Endothelial cell of umbilical vein (primary cell): ENCODE data around the gene IFIT3. TPM values are rescaled to one million over a fixed set of nuclear protein-coding genes. Genes with fewer than 3 reads are reported as not detected.

Experiments
- BruUV-seq: library from RNA; stranded (reverse); fragments of 400-500 nt; replicated peaks from 2 replicates; lab custom pipeline; 2021; lab: Mats Ljungman, UMichigan
- CTCF ChIA-PET: fragments of 300-600, 350-600 bp; sonication (Branson Sonifier 250); formaldehyde crosslinking; loops from one replicate; lab custom pipeline; 2021; ENCODE audit warnings: antibody characterized with exemption, inconsistent platforms; lab: Charles Lee
- POLR2A ChIA-PET: fragments of 300-600, 350-600 bp; sonication (Branson Sonifier 250); formaldehyde crosslinking; loops from one replicate; lab custom pipeline; 2021; ENCODE audit warnings: antibody characterized with exemption, inconsistent platforms; lab: Charles Lee
- DNase-seq: peaks from one replicate; pipeline ENCODE4 v3.0.0-alpha.2; 2011; ENCODE audit warnings: low read depth, low spot score
- FAIRE-seq: peaks from 2 replicates; lab custom pipeline; 2011; peaks lifted over from hg19 to GRCh38; lab: Jason Lieb, UNC
- H2AFZ ChIP-seq: 2 replicates; pipeline ENCODE4 v1.6.0; 2012; ENCODE audit warnings: low read depth, low read length, control low read depth, inconsistent platforms
- H3K27ac ChIP-seq: 2 replicates; pipeline ENCODE4 v1.5.1; 2011; ENCODE audit warnings: low read depth, mild to moderate bottlenecking, control low read depth, low read length, moderate library complexity; ENCODE audit not compliant: insufficient read depth
- H3K27me3 ChIP-seq, 2 experiments: 2 replicates each; pipeline versions ENCODE4 v1.6.0 to v1.6.1; 2011; ENCODE audit warnings: low read length in 2 of 2, mixed read lengths in 1 of 2; ENCODE audit not compliant: control insufficient read depth in 2 of 2, insufficient read depth in 2 of 2
- H3K36me3 ChIP-seq, 2 experiments: 2 replicates in 1 of 2; 3 replicates in 1 of 2; pipeline ENCODE4 v1.5.1; 2011; ENCODE audit warnings: low read length in 2 of 2, mild to moderate bottlenecking in 1 of 2, moderate library complexity in 1 of 2; ENCODE audit not compliant: control insufficient read depth in 2 of 2, insufficient read depth in 2 of 2; ENCODE audit errors: extremely low read depth in 1 of 2
- H3K4me1 ChIP-seq: 3 replicates; pipeline ENCODE4 v1.5.1; 2011; ENCODE audit warnings: mild to moderate bottlenecking, low read length; ENCODE audit not compliant: control insufficient read depth, insufficient read depth; ENCODE audit errors: extremely low read depth
- H3K4me2 ChIP-seq: 2 replicates; pipeline ENCODE4 v1.6.1; 2011; ENCODE audit warnings: low read length, control low read depth, mixed read lengths; ENCODE audit not compliant: insufficient read depth
- H3K4me3 ChIP-seq, 3 experiments: fragments of 200-600 bp in 1 of 3; sonication (generic), shearing (Covaris generic) in 1 of 3; replicated peaks in 1 of 3; 2 replicates each; pipeline ENCODE4 v1.5.1; 2011 to 2016; ENCODE audit warnings: control low read depth in 3 of 3, low read length in 3 of 3, mild to moderate bottlenecking in 2 of 3, inconsistent platforms in 1 of 3, low read depth in 1 of 3, moderate library complexity in 1 of 3; ENCODE audit not compliant: insufficient read depth in 1 of 3
- H3K79me2 ChIP-seq: 2 replicates; pipeline ENCODE4 v1.6.0; 2012; ENCODE audit warnings: low read length, inconsistent platforms; ENCODE audit not compliant: control insufficient read depth, insufficient read depth
- H3K9ac ChIP-seq: replicated peaks from 2 replicates; pipeline ENCODE3; 2011; ENCODE audit warnings: low read length, control low read depth; ENCODE audit not compliant: insufficient read depth; ENCODE audit errors: extremely low read depth
- H3K9me1 ChIP-seq: replicated peaks from 3 replicates; pipeline ENCODE4 v1.6.0; 2011; ENCODE audit warnings: mild to moderate bottlenecking, low read length; ENCODE audit not compliant: control insufficient read depth, insufficient read depth; ENCODE audit errors: extremely low read depth
- H3K9me3 ChIP-seq: replicated peaks from 2 replicates; pipeline ENCODE4 v1.5.1; 2012; ENCODE audit warnings: low read length, inconsistent platforms; ENCODE audit not compliant: control insufficient read depth, insufficient read depth
- H4K20me1 ChIP-seq: replicated peaks from 2 replicates; pipeline ENCODE3; 2011; ENCODE audit warnings: mild to moderate bottlenecking, low read length; ENCODE audit not compliant: control insufficient read depth, insufficient read depth; ENCODE audit errors: extremely low read depth
- EZH2 ChIP-seq: IDR thresholded peaks from 2 replicates; pipeline ENCODE4 v1.6.1; 2012; ENCODE audit warnings: borderline replicate concordance, low read depth, mild to moderate bottlenecking, moderate library complexity, low read length, inconsistent platforms; ENCODE audit not compliant: severe bottlenecking
- FOS ChIP-seq: IDR thresholded peaks from 2 replicates; pipeline ENCODE4 v1.6.1; 2011; ENCODE audit warnings: mild to moderate bottlenecking, low read length, moderate library complexity, borderline replicate concordance; ENCODE audit not compliant: insufficient read depth
- GATA2 ChIP-seq: IDR thresholded peaks from 2 replicates; pipeline ENCODE4 v1.7.0; 2011; ENCODE audit warnings: low read depth, mild to moderate bottlenecking, moderate library complexity, mixed read lengths, low read length; ENCODE audit not compliant: insufficient read length, insufficient read depth
- JUN ChIP-seq: IDR thresholded peaks from 2 replicates; pipeline ENCODE4 v1.6.1; 2011; ENCODE audit warnings: borderline replicate concordance, low read depth; ENCODE audit not compliant: insufficient read length, insufficient read depth
- MYC ChIP-seq: IDR thresholded peaks from one replicate; pipeline ENCODE4 v1.6.1; 2011; ENCODE audit warnings: mild to moderate bottlenecking, low read depth, low read length
- POLR2A ChIP-seq: IDR thresholded peaks from 2 replicates; pipeline ENCODE4 v1.6.1; 2012; ENCODE audit warnings: low read depth, mild to moderate bottlenecking, control low read depth, low read length
- POLR2AphosphoS5 ChIP-seq: IDR thresholded peaks from 2 replicates; pipeline ENCODE4 v1.6.1; 2012; ENCODE audit warnings: low read depth, mild to moderate bottlenecking, control low read depth, low read length, moderate library complexity; ENCODE audit not compliant: insufficient read depth
- dilution Hi-C: fragments of 300-500 bp; cut with MboI; formaldehyde crosslinking; loops from one replicate; pipeline ENCODE4 v1.15.0; 2019; ENCODE audit warnings: low sequenced_read_pairs; ENCODE audit not compliant: extremely low pct_ligation_motif_present
- intact Hi-C: fragments of 100-400 bp; cut with micrococcal nuclease; formaldehyde crosslinking; loops from one replicate; pipeline ENCODE4 v1.10.0; 2022
- polyA plus RNA-seq, 4 experiments: library from polyadenylated mRNA; depleted of rRNA in 3 of 4; stranded (reverse) in 3 of 4; unstranded in 1 of 4; fragments of >200 nt; gene quantifications; 2 replicates each; pipeline versions ENCODE4 v1.2.1 to v1.2.3, GENCODE V29; 2011 to 2012; ENCODE audit warnings: missing spikeins in 1 of 4
- total RNA-seq: library from RNA; stranded (reverse); gene quantifications from 2 replicates; pipeline ENCODE4 v1.2.3, GENCODE V29; 2021
- TF ChIP-seq, protein P1 (sequence below), 2 donors: IDR thresholded peaks; 1 replicate in 1 of 2; 2 replicates in 1 of 2; pipeline ENCODE4 v1.5.1; 2011; ENCODE audit warnings: low read length in 2 of 2, mild to moderate bottlenecking in 2 of 2, moderate library complexity in 2 of 2, control low read depth in 1 of 2, inconsistent platforms in 1 of 2, low read depth in 1 of 2; ENCODE audit not compliant: insufficient read depth in 1 of 2; ENCODE audit errors: extremely low read depth in 1 of 2
- TF ChIP-seq, protein P2 (sequence below): IDR thresholded peaks from 2 replicates; pipeline ENCODE4 v1.6.1; 2011; ENCODE audit not compliant: insufficient read depth, insufficient read length

IFIT3 gene
- total and polyA plus RNA-seq, 2 donors (not counting 3 experiments of a cell fraction or from before 2014, with no cell fraction given), result 1.2 to 3.1 TPM

GRCh38 chr10:89338713-89339112, 10.9 kb downstream of the IFIT3 start:
- intact Hi-C loops (no loop called here), dilution Hi-C loops (no loop called here)
- Histone ChIP-seq H2AFZ (no peak overlapping the region), H3K4me2 (no peak overlapping the region), H3K9me1 (no peaks in the 10 kb centered on the region), H3K36me3 (no peaks in the 10 kb centered on the region), H3K79me2 (no peaks in the 10 kb centered on the region), H3K4me3 (no peak overlapping the region), H3K27ac (no peak overlapping the region), H3K9me3 (no peaks in the 10 kb centered on the region), H3K27me3 (no peaks in the 10 kb centered on the region), H3K4me1 (peaks cover 2% of the 10 kb centered on the region), H3K9ac (no peak overlapping the region), H4K20me1 (no peaks in the 10 kb centered on the region)
- TF ChIP-seq MYC, result no peak
- no peak for TF ChIP-seq GATA2
- TF ChIP-seq POLR2A, result no peak
- TF ChIP-seq JUN, result no peak
- no TSS peak for BruUV-seq
- POLR2A ChIA-PET, result no interaction called here
- CTCF ChIA-PET, result no interaction called here
- no peak for DNase-seq
- FAIRE-seq, result no peak

- ChIA-PET POLR2A (no interaction called here), CTCF (no interaction called here)
- no peaks in the 10 kb centered on the region for H3K27me3 ChIP-seq
- dilution Hi-C loops, result no loop called here
- no peaks in the 10 kb centered on the region for H4K20me1 ChIP-seq
- no peak overlapping the region for H3K9ac ChIP-seq
- FAIRE-seq (no peak), DNase-seq (no peak)
- H3K9me1 ChIP-seq, result no peaks in the 10 kb centered on the region
- TF ChIP-seq EZH2, result no peak
- TF ChIP-seq GATA2, result no peak
- TF ChIP-seq MYC, result no peak
- TF ChIP-seq JUN, result no peak
- TF ChIP-seq, protein P1, sequence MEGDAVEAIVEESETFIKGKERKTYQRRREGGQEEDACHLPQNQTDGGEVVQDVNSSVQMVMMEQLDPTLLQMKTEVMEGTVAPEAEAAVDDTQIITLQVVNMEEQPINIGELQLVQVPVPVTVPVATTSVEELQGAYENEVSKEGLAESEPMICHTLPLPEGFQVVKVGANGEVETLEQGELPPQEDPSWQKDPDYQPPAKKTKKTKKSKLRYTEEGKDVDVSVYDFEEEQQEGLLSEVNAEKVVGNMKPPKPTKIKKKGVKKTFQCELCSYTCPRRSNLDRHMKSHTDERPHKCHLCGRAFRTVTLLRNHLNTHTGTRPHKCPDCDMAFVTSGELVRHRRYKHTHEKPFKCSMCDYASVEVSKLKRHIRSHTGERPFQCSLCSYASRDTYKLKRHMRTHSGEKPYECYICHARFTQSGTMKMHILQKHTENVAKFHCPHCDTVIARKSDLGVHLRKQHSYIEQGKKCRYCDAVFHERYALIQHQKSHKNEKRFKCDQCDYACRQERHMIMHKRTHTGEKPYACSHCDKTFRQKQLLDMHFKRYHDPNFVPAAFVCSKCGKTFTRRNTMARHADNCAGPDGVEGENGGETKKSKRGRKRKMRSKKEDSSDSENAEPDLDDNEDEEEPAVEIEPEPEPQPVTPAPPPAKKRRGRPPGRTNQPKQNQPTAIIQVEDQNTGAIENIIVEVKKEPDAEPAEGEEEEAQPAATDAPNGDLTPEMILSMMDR (IDR thresholded peaks at IDR 0.05; ENCODE audit: extremely low read depth in 1 of 2, insufficient read depth in 1 of 2, low read depth in 1 of 2, low read length in 2 of 2), result no peak
- TF ChIP-seq, protein P2, sequence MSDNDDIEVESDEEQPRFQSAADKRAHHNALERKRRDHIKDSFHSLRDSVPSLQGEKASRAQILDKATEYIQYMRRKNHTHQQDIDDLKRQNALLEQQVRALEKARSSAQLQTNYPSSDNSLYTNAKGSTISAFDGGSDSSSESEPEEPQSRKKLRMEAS, result no peak
- TF ChIP-seq FOS, result no peak
- no peak for TF ChIP-seq POLR2AphosphoS5
- TF ChIP-seq POLR2A, result no peak
- H3K9me3 ChIP-seq, result no peaks in the 10 kb centered on the region
- intact Hi-C loops, result no loop called here
- no peak overlapping the region for H3K27ac ChIP-seq
- H3K4me3 ChIP-seq, result no peak overlapping the region
- H2AFZ ChIP-seq, result no peak overlapping the region
- H3K4me1 ChIP-seq, result peaks cover 2% of the 10 kb centered on the region
- no peak overlapping the region for H3K4me2 ChIP-seq
- no TSS peak for BruUV-seq
- H3K79me2 ChIP-seq, result no peaks in the 10 kb centered on the region
- no peaks in the 10 kb centered on the region for H3K36me3 ChIP-seq
Observed at GRCh38 chr10:89339875-89340274, 12.1 kb downstream of the IFIT3 start.
